GM21447 (cell line): Measurements from ENCODE around the gene LBR.
"Not testable (repeated sequence)": the region's sequence is repeated elsewhere in the genome, so short reads cannot be mapped to it uniquely, and the experiment has no call there.

Experiments
- ATAC-seq: cut with Tn5 transposase; IDR thresholded peaks from one replicate; pipeline ENCODE4 v1.9.1; 2021; ENCODE audit not compliant: unreplicated experiment

Gene LBR

GRCh38 chr1:225427235-225428067 is at the start of gene LBR:
TSS of gene LBR (minus strand) at chr1:225428038. CDS start at chr1:225424075, 3,963 bp downstream.
- peak; percentile 24 for ATAC-seq

DNA sequence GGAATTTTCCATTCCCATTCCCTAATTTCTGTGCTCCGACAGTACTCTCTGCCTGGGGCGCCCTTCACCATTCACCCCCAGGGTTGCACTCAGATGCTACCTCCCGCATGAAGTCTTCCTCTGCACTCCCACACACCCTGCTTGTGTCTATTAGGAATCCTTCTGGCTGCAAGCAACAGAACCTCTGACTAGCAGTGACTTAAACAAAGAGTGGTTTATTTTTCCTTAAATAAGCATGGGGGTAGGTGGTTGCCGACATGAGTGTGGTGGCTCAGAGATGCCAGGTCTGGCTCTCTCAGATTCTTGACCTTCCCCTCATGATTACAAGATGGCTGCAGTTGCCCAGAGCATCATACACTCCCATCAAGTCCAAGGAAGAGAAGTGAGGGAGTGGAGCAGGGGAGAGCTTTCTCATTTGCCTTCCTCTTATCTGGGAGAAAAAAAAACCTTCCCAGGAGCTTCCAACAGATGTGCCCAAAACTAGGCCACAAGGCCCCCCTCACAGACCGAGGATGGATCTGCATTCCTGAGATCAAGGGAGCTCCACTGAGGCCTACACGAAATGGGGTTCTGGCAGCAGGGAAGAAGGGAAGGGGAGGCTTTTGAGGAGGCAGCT is 49.6 kb upstream of the LBR start:
- ATAC-seq = no peak

GRCh38 chr1:225476538-225476988 is 48.7 kb upstream of the LBR start:
- ATAC-seq = no peak

DNA sequence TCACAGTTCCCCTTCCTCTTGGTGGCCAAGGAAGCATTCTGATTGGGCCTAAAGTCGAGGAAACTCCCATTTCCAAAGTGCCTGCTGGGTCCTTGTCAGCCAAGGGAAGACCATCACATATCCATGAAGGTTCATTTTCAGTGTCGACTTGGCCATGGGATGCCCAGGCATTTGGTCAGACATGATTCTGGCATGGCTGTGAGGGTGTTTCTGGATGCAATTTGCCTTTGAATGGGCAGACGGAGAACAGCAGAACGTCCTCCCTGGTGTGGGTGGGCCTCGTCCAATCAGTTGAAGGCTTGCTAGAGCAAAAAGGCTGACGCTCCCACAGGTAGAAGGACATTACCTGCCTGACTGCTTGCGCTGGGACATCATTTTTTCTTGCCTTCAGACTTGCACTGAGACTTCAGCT is 48.3 kb upstream of the LBR start:
- ATAC-seq = no peak

DNA sequence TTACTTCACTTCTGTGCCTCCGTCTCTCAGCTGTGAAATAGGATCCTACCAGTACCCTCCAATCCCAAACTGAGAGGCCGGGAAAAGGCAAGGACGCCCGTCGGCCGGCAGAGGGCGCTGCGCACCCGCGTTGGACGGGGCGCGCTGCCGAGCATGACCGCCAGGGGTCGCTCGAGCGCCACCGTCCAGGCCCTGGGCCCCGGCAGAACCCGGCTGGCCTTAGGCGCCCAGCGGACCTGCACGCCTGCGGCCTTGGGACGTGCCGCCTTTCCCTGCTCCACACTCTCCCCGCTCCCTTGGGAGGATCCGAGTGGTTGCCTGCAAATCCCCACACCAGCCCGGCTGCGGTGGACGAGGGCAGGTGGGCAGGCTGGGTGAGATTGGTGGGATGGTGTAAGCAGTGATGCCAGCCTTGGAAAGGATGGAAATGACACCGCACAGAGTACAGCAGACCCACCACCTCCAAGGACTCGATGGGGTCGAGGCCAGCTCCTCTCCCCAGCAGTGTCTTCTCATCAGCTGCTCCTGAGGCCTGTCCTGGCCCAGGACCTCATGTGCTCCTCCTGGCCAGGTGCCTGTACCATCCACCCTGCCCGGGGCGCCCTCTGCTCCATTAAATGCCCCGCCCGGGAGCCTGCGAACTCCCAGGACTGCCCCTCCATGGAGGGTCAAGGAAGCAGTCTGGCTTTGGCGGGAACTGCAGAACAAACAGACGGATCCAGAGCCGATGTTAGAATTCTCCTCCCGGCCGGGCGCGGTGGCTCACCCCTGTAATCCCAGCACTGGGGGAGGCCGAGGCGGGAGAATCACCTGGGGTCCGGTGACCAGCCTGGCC is 47.4 kb upstream of the LBR start:
- peak; percentile 66 for ATAC-seq

GRCh38 chr1:225474439-225474985 is 46.7 kb upstream of the LBR start:
- ATAC-seq = no peak

- ATAC-seq = not testable (repeated sequence)
Observed at GRCh38 chr1:225473676-225474438, 46.0 kb upstream of the LBR start.

GRCh38 chr1:225473266-225473665 is 45.4 kb upstream of the LBR start:
- ATAC-seq = not testable (repeated sequence)

- no peak for ATAC-seq
Observed at GRCh38 chr1:225471453-225472301, 43.8 kb upstream of the LBR start.

- ATAC-seq = no peak
Observed at GRCh38 chr1:225471109-225471452, 43.2 kb upstream of the LBR start.

GRCh38 chr1:225470211-225471108 is 42.6 kb upstream of the LBR start:
- ATAC-seq = no peak

GRCh38 chr1:225469051-225469450 is 41.2 kb upstream of the LBR start:
- no peak for ATAC-seq

DNA sequence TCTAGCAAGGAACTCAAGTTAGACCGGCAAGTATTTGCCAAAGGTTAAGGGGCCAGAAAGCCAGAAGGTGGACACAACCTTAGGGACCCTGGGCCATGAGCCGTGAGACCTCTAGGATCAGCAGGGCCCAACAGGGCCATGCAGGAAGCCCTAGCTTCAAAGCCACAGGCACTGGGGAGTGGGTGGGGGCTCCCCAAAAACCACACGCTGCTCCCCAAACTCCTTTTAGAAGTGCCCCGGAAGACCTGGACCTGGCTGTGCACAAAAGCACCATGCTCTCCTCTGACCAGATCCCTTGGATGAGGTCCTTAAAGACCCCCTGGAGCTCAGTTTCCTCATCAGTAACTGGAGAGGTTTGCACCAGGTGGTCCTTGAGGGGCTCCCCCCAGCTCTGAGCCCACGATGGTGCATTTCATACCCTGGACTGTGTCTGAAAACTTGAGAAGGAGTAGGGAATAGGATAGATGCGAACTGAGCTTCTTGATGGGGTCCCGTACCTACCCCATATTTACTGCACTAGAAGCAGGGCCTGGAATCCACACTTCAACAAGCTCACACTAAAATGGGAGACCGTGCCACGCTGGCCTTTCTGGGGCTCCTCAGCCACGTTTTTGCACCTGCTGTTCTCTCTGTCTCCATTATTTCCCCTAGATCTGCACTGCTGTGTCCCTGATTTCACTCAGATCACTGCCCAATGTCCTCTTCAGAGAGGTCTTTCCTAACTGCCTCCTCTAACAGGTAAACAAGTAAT is 40.6 kb upstream of the LBR start:
- no peak for ATAC-seq

DNA sequence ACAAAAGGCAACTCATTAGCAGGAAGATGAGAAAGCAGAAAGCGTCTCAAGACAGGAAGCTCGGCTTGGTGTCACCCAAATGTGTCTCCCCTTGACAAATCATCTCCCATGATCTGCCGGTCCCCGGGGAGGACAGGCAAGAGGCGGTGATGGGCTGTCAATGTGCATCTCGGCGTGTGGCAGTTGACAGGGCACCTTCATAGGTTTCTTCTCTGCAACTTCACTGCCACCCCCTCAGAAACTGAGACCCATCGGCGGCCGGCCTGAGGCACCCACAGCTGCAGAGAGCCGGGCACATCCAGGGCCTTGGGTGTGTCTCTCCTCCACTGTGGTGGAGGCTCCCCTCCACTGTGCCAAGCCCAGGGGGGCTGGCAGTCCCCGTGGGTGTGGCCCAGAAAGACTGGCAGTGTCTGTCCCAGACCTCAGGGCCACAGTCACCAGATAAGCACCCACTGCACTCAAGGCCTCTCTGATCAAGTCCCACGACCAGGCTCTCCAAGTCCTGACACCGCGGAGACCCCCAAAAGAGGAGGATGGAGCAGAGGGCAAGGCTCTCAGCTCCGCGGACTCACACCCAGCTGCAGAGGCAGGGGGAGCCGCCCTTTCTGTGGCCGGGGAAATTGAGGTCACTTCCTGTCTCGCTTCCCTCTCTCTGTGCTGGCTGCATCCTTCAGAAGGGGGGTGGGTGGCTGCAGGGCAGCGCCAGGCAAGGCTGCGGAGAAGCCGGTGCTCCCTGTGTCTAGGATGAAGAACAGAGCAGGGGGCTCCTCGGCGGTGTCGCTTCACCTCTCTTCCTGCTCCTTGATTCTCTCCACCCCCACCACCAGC is 39.6 kb upstream of the LBR start:
- ATAC-seq = peak; percentile 96

DNA sequence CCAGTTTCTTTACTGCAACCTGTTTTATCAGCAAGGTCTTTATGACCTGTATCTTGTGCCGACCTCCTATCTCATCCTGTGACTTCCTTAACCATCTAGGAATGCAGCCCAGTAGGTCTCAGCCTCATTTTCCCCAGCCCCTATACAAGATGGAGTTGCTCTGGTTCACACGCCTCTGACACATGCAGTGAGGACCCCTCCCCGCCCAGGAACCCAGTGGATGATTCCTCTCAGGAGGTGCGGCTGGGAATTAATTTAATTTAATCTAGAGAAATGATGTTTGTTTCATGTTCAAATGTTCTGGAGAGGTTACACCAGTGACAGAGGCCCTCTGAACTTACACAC is 39.0 kb upstream of the LBR start:
- no peak for ATAC-seq

GRCh38 chr1:225465793-225466517 is 38.1 kb upstream of the LBR start:
- no peak for ATAC-seq
